Uterus (tissue), 2 donors: Measurements from ENCODE around the gene RB1.

Experiments used
- CTCF ChIP-seq, 4 experiments: fragments of 200-600 bp in 2 of 4; fragments of 450-650 bp in 2 of 4; sonication (generic) in 2 of 4; IDR thresholded peaks; one replicate each; pipeline ENCODE4 v1.5.1; 2016 to 2019; ENCODE audit warnings: antibody characterized with exemption in 4 of 4, mild to moderate bottlenecking in 2 of 4, moderate library complexity in 1 of 4
- POLR2A ChIP-seq, 2 donors: fragments of 450-650 bp; IDR thresholded peaks; one replicate each; pipeline ENCODE4 v1.6.1; 2016; ENCODE audit warnings: antibody characterized with exemption in 2 of 2, mild to moderate bottlenecking in 1 of 2, moderate library complexity in 1 of 2

GRCh38 chr13:48489666-48490065, 186.1 kb downstream of the RB1 start:
- no peak for TF ChIP-seq CTCF (IDR thresholded peaks at IDR 0.05)
- TF ChIP-seq POLR2A (IDR thresholded peaks at IDR 0.05), result no peak
